Measurements from ENCODE around the gene GAB2. TPM values are rescaled to one million over a fixed set of nuclear protein-coding genes. Genes with fewer than 3 reads are reported as not detected.

GAB2 gene
- total RNA-seq, 1 donor from 2014 or later = 39.9 TPM

DNA sequence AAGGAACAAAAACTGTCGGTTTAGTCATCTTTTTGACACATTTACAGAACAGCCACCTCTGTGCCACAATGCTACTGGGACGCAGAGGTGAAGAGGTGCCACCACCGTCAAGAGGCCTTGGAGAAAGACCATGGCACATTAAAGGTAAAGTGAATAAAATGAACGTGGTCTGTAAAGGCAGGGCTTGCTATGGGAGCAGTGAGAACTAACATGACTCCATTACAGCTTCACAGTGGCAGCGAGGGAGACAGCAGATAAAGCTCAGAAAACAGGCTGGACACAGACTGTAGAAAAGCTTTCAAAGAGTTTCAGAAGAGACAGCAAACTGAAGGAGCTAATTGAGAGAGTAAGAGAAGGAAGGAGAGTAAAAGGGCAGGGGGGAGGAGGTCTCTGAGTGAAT lies 102.9 kb downstream of the GAB2 start:
- peaks cover 3% of the 10 kb centered on the region for H3K36me3 Mint-ChIP-seq
- H3K4me1 Mint-ChIP-seq = peaks cover 64% of the 10 kb centered on the region

DNA sequence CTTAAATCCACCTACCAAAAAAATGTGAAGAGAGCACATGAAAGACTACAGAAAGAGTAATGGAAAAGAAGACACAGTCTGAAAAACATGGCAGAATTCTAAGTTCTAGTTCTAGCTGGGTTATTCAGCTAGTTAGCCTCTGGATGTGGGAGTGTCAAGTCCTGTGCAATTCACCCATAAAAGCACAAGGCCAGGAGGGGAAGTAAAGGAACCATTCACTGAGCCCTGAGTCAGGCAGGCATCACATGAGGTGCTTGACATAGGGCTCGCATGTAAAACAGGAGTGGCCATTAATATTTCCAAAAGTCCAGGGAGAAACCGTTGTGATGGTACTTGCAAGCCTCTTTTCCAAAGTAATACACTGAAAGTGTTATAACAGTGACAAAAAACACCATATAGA lies 103.7 kb downstream of the GAB2 start:
- Mint-ChIP-seq H3K27me3 (ENCODE audit: low read depth) (no peaks in the 10 kb centered on the region), H3K4me1 (peaks cover 66% of the 10 kb centered on the region), H3K9me3 (peaks cover 7% of the 10 kb centered on the region)

More for the DNA sequence above, 102.9 kb downstream of the GAB2 start:
- peak overlapping the region; percentile 95 for H3K27ac Mint-ChIP-seq
- no peak for DNase-seq (ENCODE audit: low spot score in 2 of 2, unreplicated experiment in 2 of 2)
- TF ChIP-seq, protein P1, sequence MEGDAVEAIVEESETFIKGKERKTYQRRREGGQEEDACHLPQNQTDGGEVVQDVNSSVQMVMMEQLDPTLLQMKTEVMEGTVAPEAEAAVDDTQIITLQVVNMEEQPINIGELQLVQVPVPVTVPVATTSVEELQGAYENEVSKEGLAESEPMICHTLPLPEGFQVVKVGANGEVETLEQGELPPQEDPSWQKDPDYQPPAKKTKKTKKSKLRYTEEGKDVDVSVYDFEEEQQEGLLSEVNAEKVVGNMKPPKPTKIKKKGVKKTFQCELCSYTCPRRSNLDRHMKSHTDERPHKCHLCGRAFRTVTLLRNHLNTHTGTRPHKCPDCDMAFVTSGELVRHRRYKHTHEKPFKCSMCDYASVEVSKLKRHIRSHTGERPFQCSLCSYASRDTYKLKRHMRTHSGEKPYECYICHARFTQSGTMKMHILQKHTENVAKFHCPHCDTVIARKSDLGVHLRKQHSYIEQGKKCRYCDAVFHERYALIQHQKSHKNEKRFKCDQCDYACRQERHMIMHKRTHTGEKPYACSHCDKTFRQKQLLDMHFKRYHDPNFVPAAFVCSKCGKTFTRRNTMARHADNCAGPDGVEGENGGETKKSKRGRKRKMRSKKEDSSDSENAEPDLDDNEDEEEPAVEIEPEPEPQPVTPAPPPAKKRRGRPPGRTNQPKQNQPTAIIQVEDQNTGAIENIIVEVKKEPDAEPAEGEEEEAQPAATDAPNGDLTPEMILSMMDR (IDR thresholded peaks at IDR 0.05; ENCODE audit: unreplicated experiment) = no peak
- H3K9me3 Mint-ChIP-seq = peaks cover 7% of the 10 kb centered on the region
- H3K4me3 Mint-ChIP-seq = no peak overlapping the region
- no peaks in the 10 kb centered on the region for H3K27me3 Mint-ChIP-seq (ENCODE audit: low read depth)

DNA sequence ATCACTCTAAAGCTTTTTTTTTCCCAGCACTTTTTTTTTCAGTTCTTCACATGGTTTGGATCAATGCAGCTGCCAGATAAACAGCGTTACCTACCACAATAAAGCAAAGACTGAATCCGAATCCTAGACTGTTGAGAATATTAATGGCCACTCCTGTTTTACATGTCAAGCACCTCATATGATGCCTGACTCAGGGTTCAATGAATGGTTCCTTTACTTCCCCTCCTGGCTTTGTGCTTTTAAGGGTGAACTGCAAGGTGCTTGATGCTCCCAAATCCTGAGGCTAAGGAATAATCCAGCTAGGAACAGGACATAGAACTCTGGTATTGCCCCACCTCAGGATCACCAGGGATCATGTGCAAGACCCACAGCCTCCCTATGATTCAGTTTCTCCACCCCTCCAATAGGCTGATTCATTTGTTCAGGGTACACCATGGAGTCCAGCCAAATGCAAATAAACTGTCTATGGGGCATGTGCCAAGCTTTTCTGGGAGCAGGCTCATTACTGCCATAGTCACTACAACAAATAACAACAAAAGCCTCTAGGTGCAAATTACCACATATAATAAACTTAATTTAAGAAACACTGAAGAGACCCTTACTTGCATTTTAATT lies 104.3 kb downstream of the GAB2 start:
- Mint-ChIP-seq H3K4me1 (peaks cover 64% of the 10 kb centered on the region), H3K27ac (peak overlapping the region; percentile 85), H3K36me3 (peaks cover 3% of the 10 kb centered on the region), H3K9me3 (peaks cover 7% of the 10 kb centered on the region), H3K27me3 (ENCODE audit: low read depth) (no peaks in the 10 kb centered on the region), H3K4me3 (no peak overlapping the region)
- TF ChIP-seq, protein P1 (IDR thresholded peaks at IDR 0.05; ENCODE audit: unreplicated experiment) = no peak
- DNase-seq (ENCODE audit: low spot score in 2 of 2, unreplicated experiment in 2 of 2) = no peak

More for the DNA sequence above, 103.7 kb downstream of the GAB2 start:
- Mint-ChIP-seq H3K36me3 (peaks cover 3% of the 10 kb centered on the region), H3K27ac (no peak overlapping the region), H3K4me3 (no peak overlapping the region)
- no peak for DNase-seq (ENCODE audit: low spot score in 2 of 2, unreplicated experiment in 2 of 2)
- TF ChIP-seq, protein P1 (IDR thresholded peaks at IDR 0.05; ENCODE audit: unreplicated experiment) = no peak

- no peak for DNase-seq (ENCODE audit: low spot score in 2 of 2, unreplicated experiment in 2 of 2)
- H3K27me3 Mint-ChIP-seq (ENCODE audit: low read depth) = no peaks in the 10 kb centered on the region
- H3K4me3 Mint-ChIP-seq = no peak overlapping the region
- peaks cover 61% of the 10 kb centered on the region for H3K4me1 Mint-ChIP-seq
- H3K27ac Mint-ChIP-seq = peak overlapping the region; percentile 85
- TF ChIP-seq, protein P1 (IDR thresholded peaks at IDR 0.05; ENCODE audit: unreplicated experiment) = no peak
- peaks cover 7% of the 10 kb centered on the region for H3K9me3 Mint-ChIP-seq
- peaks cover 3% of the 10 kb centered on the region for H3K36me3 Mint-ChIP-seq
Measured at GRCh38 chr11:78312712-78313111, 104.9 kb downstream of the GAB2 start.

- H3K27me3 Mint-ChIP-seq (ENCODE audit: low read depth) = no peaks in the 10 kb centered on the region
- peaks cover 59% of the 10 kb centered on the region for H3K4me1 Mint-ChIP-seq
- H3K27ac Mint-ChIP-seq = peak overlapping the region; percentile 90
- DNase-seq (ENCODE audit: low spot score in 2 of 2, unreplicated experiment in 2 of 2) = no peak
- TF ChIP-seq, protein P1 (IDR thresholded peaks at IDR 0.05; ENCODE audit: unreplicated experiment) = no peak
- H3K4me3 Mint-ChIP-seq = no peak overlapping the region
- H3K36me3 Mint-ChIP-seq = peaks cover 3% of the 10 kb centered on the region
- peaks cover 6% of the 10 kb centered on the region for H3K9me3 Mint-ChIP-seq
Measured at GRCh38 chr11:78311702-78312371, 105.8 kb downstream of the GAB2 start.

Measured in mesothelial cell of epicardium (in vitro differentiated cells).